Measurements from ENCODE around the gene EFCAB6. TPM values are rescaled to one million over a fixed set of nuclear protein-coding genes. Genes with fewer than 3 reads are reported as not detected.

The EFCAB6 gene
- total RNA-seq, 1 donor from 2014 or later, result 0.23 TPM

GRCh38 chr22:43637275-43638260 lies 174.5 kb downstream of the EFCAB6 start:
- no peak for DNase-seq
- H3K9me3 Mint-ChIP-seq, result peaks cover 14% of the 10 kb centered on the region
- intact Hi-C loops (cut with micrococcal nuclease), result no loop called here

GRCh38 chr22:43636086-43636485 lies 176.0 kb downstream of the EFCAB6 start:
- Mint-ChIP-seq H3K27ac (no peak overlapping the region), H3K36me3 (ENCODE audit: low read depth) (peaks cover 1% of the 10 kb centered on the region), H3K9me3 (peaks cover 14% of the 10 kb centered on the region), H3K27me3 (no peaks in the 10 kb centered on the region), H3K4me1 (no peaks in the 10 kb centered on the region), H3K4me3 (no peak overlapping the region)
- intact Hi-C loops (cut with micrococcal nuclease), result no loop called here
- no peak for DNase-seq

More at GRCh38 chr22:43637275-43638260, 174.5 kb downstream of the EFCAB6 start:
- no peak overlapping the region for H3K4me3 Mint-ChIP-seq
- H3K27me3 Mint-ChIP-seq, result no peaks in the 10 kb centered on the region
- no peak overlapping the region for H3K27ac Mint-ChIP-seq
- H3K36me3 Mint-ChIP-seq (ENCODE audit: low read depth), result peaks cover 1% of the 10 kb centered on the region
- no peaks in the 10 kb centered on the region for H3K4me1 Mint-ChIP-seq

GRCh38 chr22:43635101-43635500 lies 177.0 kb downstream of the EFCAB6 start:
- Mint-ChIP-seq H3K36me3 (ENCODE audit: low read depth) (peaks cover 1% of the 10 kb centered on the region), H3K9me3 (peaks cover 14% of the 10 kb centered on the region), H3K4me1 (no peaks in the 10 kb centered on the region), H3K27ac (no peak overlapping the region), H3K4me3 (no peak overlapping the region), H3K27me3 (no peaks in the 10 kb centered on the region)
- intact Hi-C loops (cut with micrococcal nuclease), result no loop called here
- no peak for DNase-seq

GRCh38 chr22:43634316-43634715 lies 177.8 kb downstream of the EFCAB6 start:
- no peaks in the 10 kb centered on the region for H3K27me3 Mint-ChIP-seq
- H3K27ac Mint-ChIP-seq, result no peak overlapping the region
- peaks cover 7% of the 10 kb centered on the region for H3K9me3 Mint-ChIP-seq
- H3K4me3 Mint-ChIP-seq, result no peak overlapping the region
- H3K36me3 Mint-ChIP-seq (ENCODE audit: low read depth), result peaks cover under 1% of the 10 kb centered on the region
- intact Hi-C loops (cut with micrococcal nuclease), result no loop called here
- no peak for DNase-seq
- no peaks in the 10 kb centered on the region for H3K4me1 Mint-ChIP-seq

DNA sequence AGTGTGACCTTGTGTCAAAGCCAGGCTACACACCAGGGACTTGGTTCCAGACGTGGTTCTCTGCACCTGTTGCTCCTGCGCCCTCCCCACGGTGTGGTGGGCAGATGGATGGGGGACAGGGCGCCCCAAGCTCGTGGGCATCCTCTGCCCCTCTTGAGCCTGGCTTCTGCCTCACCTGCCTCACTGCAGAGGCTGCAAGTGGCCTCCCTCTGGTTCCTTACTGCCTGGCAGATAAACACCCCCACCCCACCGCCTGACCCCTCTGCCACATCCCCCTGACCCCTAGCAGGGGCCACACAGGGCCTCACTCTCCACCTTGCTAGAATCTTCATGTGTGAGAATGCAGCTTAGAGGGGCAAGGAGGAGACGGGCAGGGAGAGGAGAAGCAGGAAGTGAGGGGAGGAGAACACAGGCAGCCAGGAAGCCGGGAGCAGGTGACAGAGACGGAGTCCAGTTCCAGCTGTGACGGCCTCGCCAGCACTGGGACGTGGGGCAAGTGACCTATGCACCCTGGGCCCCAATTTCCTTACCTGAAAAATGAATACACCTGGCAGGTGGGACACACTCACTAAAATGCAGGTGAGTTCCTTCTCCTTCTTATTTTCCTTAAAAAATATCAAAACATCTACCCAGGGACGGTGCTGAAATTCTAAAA lies 178.3 kb downstream of the EFCAB6 start:
- no peaks in the 10 kb centered on the region for H3K27me3 Mint-ChIP-seq
- H3K27ac Mint-ChIP-seq, result no peak overlapping the region
- intact Hi-C loops (cut with micrococcal nuclease), result no loop called here
- DNase-seq, result no peak
- H3K36me3 Mint-ChIP-seq (ENCODE audit: low read depth), result no peaks in the 10 kb centered on the region
- no peak overlapping the region for H3K4me3 Mint-ChIP-seq
- H3K9me3 Mint-ChIP-seq, result peaks cover 4% of the 10 kb centered on the region
- H3K4me1 Mint-ChIP-seq, result no peaks in the 10 kb centered on the region

DNA sequence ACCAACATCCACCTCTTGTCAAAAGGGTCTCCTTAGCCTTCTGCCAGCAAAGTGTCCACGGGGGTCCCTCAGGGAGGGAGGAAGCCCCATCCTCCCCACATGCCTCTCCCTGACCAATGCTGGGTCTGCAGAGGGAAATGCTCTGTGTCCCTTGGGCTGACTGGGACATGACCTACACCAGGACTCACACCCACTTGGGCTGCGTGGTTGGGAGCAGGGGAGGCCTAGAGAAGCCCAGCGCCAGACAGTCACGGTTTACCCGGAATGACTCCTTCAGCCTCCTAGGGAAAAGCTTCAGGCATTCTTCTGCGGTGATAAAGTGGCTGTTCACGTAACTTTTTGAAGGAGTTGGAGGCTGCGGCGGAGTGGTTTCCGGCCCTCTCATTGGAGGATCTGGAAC lies 180.3 kb downstream of the EFCAB6 start:
- intact Hi-C loops (cut with micrococcal nuclease), result no loop called here

GRCh38 chr22:43631201-43631600 lies 180.9 kb downstream of the EFCAB6 start:
- no peak overlapping the region for H3K27ac Mint-ChIP-seq
- H3K9me3 Mint-ChIP-seq, result no peaks in the 10 kb centered on the region
- no peaks in the 10 kb centered on the region for H3K4me1 Mint-ChIP-seq
- intact Hi-C loops (cut with micrococcal nuclease), result no loop called here
- H3K36me3 Mint-ChIP-seq (ENCODE audit: low read depth), result no peaks in the 10 kb centered on the region
- no peaks in the 10 kb centered on the region for H3K27me3 Mint-ChIP-seq
- no peak overlapping the region for H3K4me3 Mint-ChIP-seq
- no peak for DNase-seq

More for the DNA sequence above, 180.3 kb downstream of the EFCAB6 start:
- no peak for DNase-seq
- Mint-ChIP-seq H3K27me3 (no peaks in the 10 kb centered on the region), H3K4me1 (no peaks in the 10 kb centered on the region), H3K27ac (no peak overlapping the region), H3K36me3 (ENCODE audit: low read depth) (no peaks in the 10 kb centered on the region), H3K9me3 (no peaks in the 10 kb centered on the region), H3K4me3 (no peak overlapping the region)

DNA sequence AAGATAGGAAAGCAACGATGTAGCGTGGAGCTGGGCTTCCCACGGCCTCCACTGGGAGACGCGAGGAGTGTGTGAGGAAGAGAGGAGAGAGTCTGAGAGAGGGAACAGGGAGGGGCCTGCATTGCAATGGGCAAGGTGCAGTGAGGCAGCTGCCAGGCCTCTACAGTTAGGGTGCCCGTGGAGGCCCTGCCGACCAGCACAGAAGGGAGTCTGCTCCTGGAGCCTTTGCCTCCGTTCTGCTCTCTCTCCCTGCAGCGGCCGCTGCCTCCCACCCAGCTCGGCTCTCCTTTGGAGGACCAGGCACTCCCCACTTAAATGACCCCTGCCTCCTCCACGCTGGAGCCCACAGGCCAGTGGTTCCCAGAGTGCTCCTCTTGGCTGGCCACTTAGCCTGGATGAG lies 181.7 kb downstream of the EFCAB6 start:
- H3K27me3 Mint-ChIP-seq, result no peaks in the 10 kb centered on the region
- H3K9me3 Mint-ChIP-seq, result no peaks in the 10 kb centered on the region
- H3K4me3 Mint-ChIP-seq, result no peak overlapping the region
- H3K36me3 Mint-ChIP-seq (ENCODE audit: low read depth), result no peaks in the 10 kb centered on the region
- no peak overlapping the region for H3K27ac Mint-ChIP-seq
- no peaks in the 10 kb centered on the region for H3K4me1 Mint-ChIP-seq
- DNase-seq, result no peak
- intact Hi-C loops (cut with micrococcal nuclease), result no loop called here

- no peak overlapping the region for H3K27ac Mint-ChIP-seq
- H3K27me3 Mint-ChIP-seq, result no peaks in the 10 kb centered on the region
- intact Hi-C loops (cut with micrococcal nuclease), result no loop called here
- no peaks in the 10 kb centered on the region for H3K9me3 Mint-ChIP-seq
- DNase-seq, result no peak
- no peak overlapping the region for H3K4me3 Mint-ChIP-seq
- H3K4me1 Mint-ChIP-seq, result no peaks in the 10 kb centered on the region
- H3K36me3 Mint-ChIP-seq (ENCODE audit: low read depth), result no peaks in the 10 kb centered on the region
These were observed 183.9 kb downstream of the EFCAB6 start for GRCh38 chr22:43628250-43628649.

DNA sequence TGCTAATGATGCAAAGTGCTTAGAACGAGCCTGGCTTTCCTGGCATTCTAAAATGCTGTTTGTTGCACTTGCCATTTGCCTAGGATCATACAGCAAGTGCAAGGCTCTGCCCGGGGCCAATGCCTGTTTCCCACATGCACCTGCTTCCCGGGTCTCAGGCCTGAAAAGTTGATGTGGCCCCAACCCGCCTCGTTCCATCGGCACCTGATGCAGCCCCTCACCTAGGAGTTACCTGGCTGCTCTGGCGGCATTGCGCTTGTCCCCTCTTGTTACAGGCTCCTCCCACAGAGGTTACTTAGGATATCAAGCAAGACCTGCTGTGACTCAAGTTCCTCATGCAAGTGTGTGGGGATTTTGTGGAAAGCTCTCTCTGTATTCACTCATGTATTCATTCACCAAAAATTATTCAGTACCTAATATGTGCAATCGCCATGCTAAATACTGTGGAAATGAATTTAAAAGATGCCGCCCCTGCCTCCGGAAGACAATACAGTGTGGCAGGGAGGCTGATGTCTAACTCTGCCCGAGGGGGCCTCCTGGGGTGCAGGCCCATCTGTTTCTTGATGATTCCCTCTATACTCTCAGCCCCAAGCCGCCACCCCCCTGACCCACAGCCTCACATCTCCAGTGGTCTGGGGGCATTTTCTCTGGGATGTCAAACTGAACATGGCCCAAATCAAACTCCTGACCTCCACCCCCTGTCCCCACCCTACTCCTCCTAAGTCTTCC lies 184.5 kb downstream of the EFCAB6 start:
- Mint-ChIP-seq H3K27me3 (no peaks in the 10 kb centered on the region), H3K4me3 (no peak overlapping the region), H3K4me1 (no peaks in the 10 kb centered on the region), H3K36me3 (ENCODE audit: low read depth) (no peaks in the 10 kb centered on the region), H3K27ac (no peak overlapping the region), H3K9me3 (no peaks in the 10 kb centered on the region)
- intact Hi-C loops (cut with micrococcal nuclease), result no loop called here
- DNase-seq, result no peak

GRCh38 chr22:43625242-43625641 lies 186.9 kb downstream of the EFCAB6 start:
- Mint-ChIP-seq H3K36me3 (ENCODE audit: low read depth) (no peaks in the 10 kb centered on the region), H3K9me3 (no peaks in the 10 kb centered on the region), H3K4me1 (no peaks in the 10 kb centered on the region), H3K4me3 (no peak overlapping the region), H3K27ac (no peak overlapping the region), H3K27me3 (peaks cover 2% of the 10 kb centered on the region)
- no peak for DNase-seq
- intact Hi-C loops (cut with micrococcal nuclease), result no loop called here

GRCh38 chr22:43624144-43624998 lies 187.7 kb downstream of the EFCAB6 start:
- Mint-ChIP-seq H3K4me1 (no peaks in the 10 kb centered on the region), H3K4me3 (no peak overlapping the region), H3K27me3 (peaks cover 3% of the 10 kb centered on the region), H3K9me3 (no peaks in the 10 kb centered on the region), H3K36me3 (ENCODE audit: low read depth) (no peaks in the 10 kb centered on the region), H3K27ac (no peak overlapping the region)
- DNase-seq, result no peak
- intact Hi-C loops (cut with micrococcal nuclease), result no loop called here

DNA sequence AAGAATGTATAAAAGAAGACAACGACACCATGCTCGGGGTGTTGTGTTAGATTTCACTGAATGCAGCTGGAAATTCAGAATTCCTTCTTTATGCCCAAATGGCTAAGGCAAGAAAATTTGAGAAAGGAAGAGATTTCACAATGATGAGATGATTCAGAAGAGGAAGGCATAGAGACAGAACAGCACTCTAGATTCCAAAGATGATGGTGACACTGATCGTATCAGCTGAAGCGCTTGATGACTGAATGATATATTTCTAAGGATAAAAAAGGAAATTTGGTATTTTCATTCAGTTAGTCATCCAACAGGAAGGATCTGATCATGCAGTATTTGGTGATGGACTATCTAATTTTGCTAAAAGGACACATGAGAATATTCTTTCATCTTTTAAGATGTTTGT lies 189.2 kb downstream of the EFCAB6 start:
- H3K36me3 Mint-ChIP-seq (ENCODE audit: low read depth), result no peaks in the 10 kb centered on the region
- DNase-seq, result no peak
- no peak overlapping the region for H3K27ac Mint-ChIP-seq
- no peaks in the 10 kb centered on the region for H3K4me1 Mint-ChIP-seq
- H3K27me3 Mint-ChIP-seq, result peaks cover 5% of the 10 kb centered on the region
- no peak overlapping the region for H3K4me3 Mint-ChIP-seq
- intact Hi-C loops (cut with micrococcal nuclease), result no loop called here
- H3K9me3 Mint-ChIP-seq, result no peaks in the 10 kb centered on the region
